Astrocyte (in vitro differentiated cells and primary cell): ENCODE results near the gene CTNNA3. TPM values are rescaled to one million over a fixed set of nuclear protein-coding genes. Genes with fewer than 3 reads are reported as not detected.

Experiments
- DNase-seq: peaks from one replicate; pipeline ENCODE4 v3.0.0-alpha.2; 2010; ENCODE audit warnings: low read depth
- FAIRE-seq: peaks from 2 replicates; lab custom pipeline; 2011; peaks lifted over from hg19 to GRCh38; lab: Jason Lieb, UNC
- H2AFZ ChIP-seq: 2 replicates; pipeline ENCODE4 v1.6.0; 2012; ENCODE audit warnings: low read depth, low read length, inconsistent platforms
- H3K27ac ChIP-seq: 2 replicates; pipeline ENCODE4 v1.5.1; 2011; ENCODE audit warnings: low read depth, low read length, inconsistent platforms
- H3K27me3 ChIP-seq: 2 replicates; pipeline ENCODE4 v1.6.0; 2011; ENCODE audit warnings: low read length, inconsistent platforms; ENCODE audit not compliant: insufficient read depth
- H3K36me3 ChIP-seq: 2 replicates; pipeline ENCODE4 v1.5.1; 2011; ENCODE audit warnings: low read length, inconsistent platforms; ENCODE audit not compliant: insufficient read depth
- H3K4me1 ChIP-seq: 2 replicates; pipeline ENCODE4 v1.5.1; 2011; ENCODE audit warnings: low read length, inconsistent platforms; ENCODE audit not compliant: insufficient read depth
- H3K4me2 ChIP-seq: 2 replicates; pipeline ENCODE4 v1.6.0; 2012; ENCODE audit warnings: low read length, inconsistent platforms
- H3K4me3 ChIP-seq: 2 replicates; pipeline ENCODE4 v1.5.1; 2011; ENCODE audit warnings: low read depth, mild to moderate bottlenecking, low read length, inconsistent platforms; ENCODE audit not compliant: insufficient read depth
- H3K79me2 ChIP-seq: 2 replicates; pipeline ENCODE4 v1.6.0; 2012; ENCODE audit warnings: mild to moderate bottlenecking, low read length, inconsistent platforms; ENCODE audit not compliant: insufficient read depth
- H3K9ac ChIP-seq: 2 replicates; pipeline ENCODE4 v1.6.0; 2012; ENCODE audit warnings: mild to moderate bottlenecking, low read length, inconsistent platforms
- H3K9me3 ChIP-seq: 2 replicates; pipeline ENCODE4 v1.5.1; 2012; ENCODE audit warnings: low read depth, mild to moderate bottlenecking, low read length, inconsistent platforms; ENCODE audit not compliant: insufficient read depth
- H4K20me1 ChIP-seq: 2 replicates; pipeline ENCODE4 v1.6.0; 2012; ENCODE audit warnings: low read length, inconsistent platforms; ENCODE audit not compliant: insufficient read depth
- H3K27ac Mint-ChIP-seq: one replicate; pipeline ENCODE4 v1.8.0; 2021; ENCODE audit warnings: mild to moderate bottlenecking, mixed read lengths; ENCODE audit not compliant: unreplicated experiment
- H3K27me3 Mint-ChIP-seq: one replicate; pipeline ENCODE4 v1.8.0; 2021; ENCODE audit warnings: low read depth, mixed read lengths; ENCODE audit not compliant: unreplicated experiment
- H3K36me3 Mint-ChIP-seq: one replicate; pipeline ENCODE4 v1.8.0; 2021; ENCODE audit warnings: low read depth, mixed read lengths; ENCODE audit not compliant: unreplicated experiment
- H3K4me1 Mint-ChIP-seq: one replicate; pipeline ENCODE4 v1.8.0; 2021; ENCODE audit warnings: low read depth, mixed read lengths; ENCODE audit not compliant: unreplicated experiment
- H3K4me3 Mint-ChIP-seq: one replicate; pipeline ENCODE4 v1.8.0; 2021; ENCODE audit warnings: mild to moderate bottlenecking, moderate library complexity, mixed read lengths; ENCODE audit not compliant: unreplicated experiment
- H3K9me3 Mint-ChIP-seq: one replicate; pipeline ENCODE4 v1.8.0; 2021; ENCODE audit warnings: mild to moderate bottlenecking, mixed read lengths; ENCODE audit not compliant: unreplicated experiment
- EZH2 ChIP-seq: IDR thresholded peaks from 2 replicates; pipeline ENCODE4 v1.6.1; 2012; ENCODE audit warnings: mild to moderate bottlenecking, low read length, inconsistent platforms; ENCODE audit not compliant: insufficient read depth
- total RNA-seq: library from RNA; stranded (reverse); gene quantifications from 2 replicates; pipeline ENCODE4 v1.2.1, GENCODE V29; 2021
- TF ChIP-seq, protein P1 (sequence below): IDR thresholded peaks from 2 replicates; pipeline ENCODE4 v1.5.1; 2011; ENCODE audit warnings: low read depth, mild to moderate bottlenecking, inconsistent platforms, low read length, moderate library complexity; ENCODE audit not compliant: insufficient read depth

Gene CTNNA3
- total RNA-seq, 1 donor from 2014 or later: 0.73 TPM

DNA sequence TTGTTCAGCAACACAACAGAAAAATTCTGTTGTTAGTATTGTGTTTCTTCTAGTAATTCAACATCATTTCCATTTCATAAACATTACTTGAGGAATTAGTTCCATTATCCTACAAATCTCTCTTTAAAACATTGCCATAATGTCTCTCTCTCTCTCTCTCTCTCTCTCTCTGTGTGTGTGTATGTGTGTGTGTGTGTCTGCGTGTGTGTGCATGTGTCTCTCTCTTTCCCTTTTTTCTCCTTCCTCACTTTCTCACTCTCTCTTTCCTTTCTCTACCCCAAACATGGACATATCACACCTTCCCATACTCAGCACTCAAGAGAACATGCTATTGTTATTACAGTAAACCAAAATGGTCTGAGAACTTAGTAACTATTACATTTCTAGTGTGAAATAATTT lies 753.6 kb downstream of the CTNNA3 start:
- H2AFZ ChIP-seq: no peak overlapping the region
- no peaks in the 10 kb centered on the region for H3K4me1 ChIP-seq
- no peaks in the 10 kb centered on the region for H4K20me1 ChIP-seq
- H3K4me3 Mint-ChIP-seq: no peak overlapping the region
- no peak overlapping the region for H3K4me2 ChIP-seq
- H3K79me2 ChIP-seq: no peaks in the 10 kb centered on the region
- no peaks in the 10 kb centered on the region for H3K27me3 Mint-ChIP-seq
- no peaks in the 10 kb centered on the region for H3K9me3 ChIP-seq
- no peak overlapping the region for H3K9ac ChIP-seq
- no peak for FAIRE-seq
- TF ChIP-seq, protein P1, sequence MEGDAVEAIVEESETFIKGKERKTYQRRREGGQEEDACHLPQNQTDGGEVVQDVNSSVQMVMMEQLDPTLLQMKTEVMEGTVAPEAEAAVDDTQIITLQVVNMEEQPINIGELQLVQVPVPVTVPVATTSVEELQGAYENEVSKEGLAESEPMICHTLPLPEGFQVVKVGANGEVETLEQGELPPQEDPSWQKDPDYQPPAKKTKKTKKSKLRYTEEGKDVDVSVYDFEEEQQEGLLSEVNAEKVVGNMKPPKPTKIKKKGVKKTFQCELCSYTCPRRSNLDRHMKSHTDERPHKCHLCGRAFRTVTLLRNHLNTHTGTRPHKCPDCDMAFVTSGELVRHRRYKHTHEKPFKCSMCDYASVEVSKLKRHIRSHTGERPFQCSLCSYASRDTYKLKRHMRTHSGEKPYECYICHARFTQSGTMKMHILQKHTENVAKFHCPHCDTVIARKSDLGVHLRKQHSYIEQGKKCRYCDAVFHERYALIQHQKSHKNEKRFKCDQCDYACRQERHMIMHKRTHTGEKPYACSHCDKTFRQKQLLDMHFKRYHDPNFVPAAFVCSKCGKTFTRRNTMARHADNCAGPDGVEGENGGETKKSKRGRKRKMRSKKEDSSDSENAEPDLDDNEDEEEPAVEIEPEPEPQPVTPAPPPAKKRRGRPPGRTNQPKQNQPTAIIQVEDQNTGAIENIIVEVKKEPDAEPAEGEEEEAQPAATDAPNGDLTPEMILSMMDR: no peak
- TF ChIP-seq EZH2: no peak
- no peaks in the 10 kb centered on the region for H3K9me3 Mint-ChIP-seq
- DNase-seq: no peak
- H3K4me3 ChIP-seq: no peak overlapping the region
- no peak overlapping the region for H3K27ac ChIP-seq
- no peaks in the 10 kb centered on the region for H3K27me3 ChIP-seq
- peaks cover 1% of the 10 kb centered on the region for H3K4me1 Mint-ChIP-seq
- no peak overlapping the region for H3K27ac Mint-ChIP-seq
- no peaks in the 10 kb centered on the region for H3K36me3 ChIP-seq
- no peaks in the 10 kb centered on the region for H3K36me3 Mint-ChIP-seq

- no peak for FAIRE-seq
- peaks cover 1% of the 10 kb centered on the region for H3K4me1 Mint-ChIP-seq
- no peak overlapping the region for H3K27ac ChIP-seq
Measured at GRCh38 chr10:66941491-66941890, 754.5 kb downstream of the CTNNA3 start.

GRCh38 chr10:66940965-66941364 lies 755.0 kb downstream of the CTNNA3 start:
- no peaks in the 10 kb centered on the region for H3K9me3 ChIP-seq
- no peaks in the 10 kb centered on the region for H3K36me3 ChIP-seq
- H4K20me1 ChIP-seq: no peaks in the 10 kb centered on the region
- no peaks in the 10 kb centered on the region for H3K27me3 ChIP-seq
- DNase-seq (no peak), FAIRE-seq (no peak)
- H3K27ac ChIP-seq: no peak overlapping the region
- Mint-ChIP-seq H3K9me3 (no peaks in the 10 kb centered on the region), H3K27me3 (no peaks in the 10 kb centered on the region), H3K4me3 (no peak overlapping the region), H3K36me3 (no peaks in the 10 kb centered on the region), H3K4me1 (peaks cover 1% of the 10 kb centered on the region), H3K27ac (no peak overlapping the region)
- H3K4me1 ChIP-seq: no peaks in the 10 kb centered on the region
- H3K4me3 ChIP-seq: no peak overlapping the region
- no peak for TF ChIP-seq EZH2
- TF ChIP-seq, protein P1: no peak
- no peak overlapping the region for H3K4me2 ChIP-seq
- no peak overlapping the region for H2AFZ ChIP-seq
- H3K79me2 ChIP-seq: no peaks in the 10 kb centered on the region
- no peak overlapping the region for H3K9ac ChIP-seq

More at GRCh38 chr10:66941491-66941890, 754.5 kb downstream of the CTNNA3 start:
- H3K27me3 ChIP-seq: no peaks in the 10 kb centered on the region
- Mint-ChIP-seq H3K36me3 (no peaks in the 10 kb centered on the region), H3K27ac (no peak overlapping the region), H3K4me3 (no peak overlapping the region), H3K27me3 (no peaks in the 10 kb centered on the region), H3K9me3 (no peaks in the 10 kb centered on the region)
- H3K4me3 ChIP-seq: no peak overlapping the region
- no peaks in the 10 kb centered on the region for H3K4me1 ChIP-seq
- H3K9me3 ChIP-seq: no peaks in the 10 kb centered on the region
- no peak overlapping the region for H2AFZ ChIP-seq
- H3K79me2 ChIP-seq: no peaks in the 10 kb centered on the region
- no peaks in the 10 kb centered on the region for H4K20me1 ChIP-seq
- no peak for TF ChIP-seq EZH2
- TF ChIP-seq, protein P1: no peak
- H3K9ac ChIP-seq: no peak overlapping the region
- no peak overlapping the region for H3K4me2 ChIP-seq
- DNase-seq: no peak
- no peaks in the 10 kb centered on the region for H3K36me3 ChIP-seq
